HepG2 (cell line): ENCODE measurements around the gene DNAJC5. TPM values are rescaled to one million over a fixed set of nuclear protein-coding genes. Genes with fewer than 3 reads are reported as not detected.
A peak's percentile ranks its signal among the peaks of the same experiment; 100 is the strongest.

Experiments
- ATF5 ChIP-seq: sonication (generic); formaldehyde crosslinking; IDR thresholded peaks from 2 replicates; pipeline ENCODE4 v1.4.0; 2020; ENCODE audit warnings: mild to moderate bottlenecking, low read depth, missing genetic modification reagents
- CREB3 ChIP-seq: sonication (generic); formaldehyde crosslinking; IDR thresholded peaks from 2 replicates; pipeline ENCODE4 v1.5.0; 2020; ENCODE audit warnings: missing genetic modification reagents
- EP300 ChIP-seq, 3 experiments: sonication (generic) in 1 of 3; formaldehyde crosslinking in 1 of 3; IDR thresholded peaks; 2 replicates each; pipeline versions ENCODE4 v1.5.1 to v1.6.1; 2011 to 2020; ENCODE audit warnings: low read depth in 2 of 3, low read length in 2 of 3, borderline replicate concordance in 1 of 3, improper control_type of control experiment in 1 of 3, mild to moderate bottlenecking in 1 of 3, missing genetic modification reagents in 1 of 3, moderate library complexity in 1 of 3
- KAT8 ChIP-seq: IDR thresholded peaks from 2 replicates; pipeline ENCODE4 v1.6.1; 2016; ENCODE audit warnings: missing genetic modification reagents, missing compliant biosample characterization
- POLR2G ChIP-seq: fragments of 200-400 bp; formaldehyde crosslinking; IDR thresholded peaks from 2 replicates; pipeline ENCODE4 v1.6.1; 2018; ENCODE audit warnings: mild to moderate bottlenecking, low read depth, low read length, moderate library complexity
- TCF12 ChIP-seq, 2 experiments: fragments of 450-650 bp in 1 of 2; sonication (generic) in 1 of 2; formaldehyde crosslinking in 1 of 2; IDR thresholded peaks; 2 replicates each; pipeline versions ENCODE4 v1.6.1 to v1.8.0; 2017 to 2022; ENCODE audit warnings: antibody characterized with exemption in 1 of 2, mild to moderate bottlenecking in 1 of 2, missing genetic modification reagents in 1 of 2, moderate library complexity in 1 of 2
- ZBTB21 ChIP-seq: sonication (generic); formaldehyde crosslinking; IDR thresholded peaks from 2 replicates; pipeline ENCODE4 v1.4.0; 2020; ENCODE audit warnings: missing genetic modification reagents
- ZFYVE20 ChIP-seq: sonication (generic); formaldehyde crosslinking; IDR thresholded peaks from 2 replicates; pipeline ENCODE4 v1.8.0; 2023; ENCODE audit warnings: low read depth, mild to moderate bottlenecking, moderate library complexity, missing genetic modification reagents, borderline replicate concordance
- ZNF224 ChIP-seq: sonication (generic); formaldehyde crosslinking; IDR thresholded peaks from 2 replicates; pipeline ENCODE4 v1.5.0; 2020; ENCODE audit warnings: mild to moderate bottlenecking, missing genetic modification reagents
- ZNF256 ChIP-seq: sonication (generic); formaldehyde crosslinking; conservative IDR thresholded peaks from 2 replicates; pipeline ENCODE4 v1.4.0; 2020; ENCODE audit warnings: missing genetic modification reagents
- ZNF280B ChIP-seq: sonication (generic); formaldehyde crosslinking; IDR thresholded peaks from 2 replicates; pipeline ENCODE4 v1.5.0; 2020; ENCODE audit warnings: missing genetic modification reagents, mild to moderate bottlenecking, borderline replicate concordance
- ZNF367 ChIP-seq: sonication (generic); formaldehyde crosslinking; IDR thresholded peaks from 2 replicates; pipeline ENCODE4 v1.4.0; 2020; ENCODE audit warnings: missing genetic modification reagents, borderline replicate concordance
- ZNF792 ChIP-seq: IDR thresholded peaks from 2 replicates; pipeline ENCODE4 v1.6.1; 2016
- ZSCAN20 ChIP-seq: sonication (generic); formaldehyde crosslinking; IDR thresholded peaks from 2 replicates; pipeline ENCODE4 v1.4.0; 2020; ENCODE audit warnings: missing genetic modification reagents, mild to moderate bottlenecking, borderline replicate concordance
- polyA plus RNA-seq, 8 experiments: library from polyadenylated mRNA; depleted of rRNA in 3 of 8; stranded (reverse) in 7 of 8; unstranded in 1 of 8; fragments of >200 nt; fragmentation: Illumina TruSeq in 4 of 8; extraction: Trizol in 4 of 8; gene quantifications; 2 replicates each; pipeline versions ENCODE4 v1.2.1 to v1.2.3, GENCODE V29; 2011 to 2016; ENCODE audit warnings: low read depth in 4 of 8, missing spikeins in 1 of 8, mixed read lengths in 1 of 8; ENCODE audit not compliant: insufficient read depth in 1 of 8
- total RNA-seq, 5 experiments: library from RNA; depleted of rRNA; stranded (reverse); fragments of >200 nt; fragmentation: Illumina TruSeq; extraction: Trizol; gene quantifications; 2 replicates each; pipeline ENCODE4 v1.2.3, GENCODE V29; 2016; ENCODE audit warnings: low read depth in 1 of 5
- TF ChIP-seq, protein P1 (sequence below): sonication (generic); formaldehyde crosslinking; IDR thresholded peaks from 2 replicates; pipeline ENCODE4 v1.4.0; 2020; ENCODE audit warnings: mild to moderate bottlenecking, missing genetic modification reagents
- TF ChIP-seq, protein P2 (sequence below): sonication (generic); formaldehyde crosslinking; IDR thresholded peaks from 2 replicates; pipeline ENCODE4 v1.5.0; 2020; ENCODE audit warnings: missing genetic modification reagents

Gene DNAJC5
- total and polyA plus RNA-seq, 2 of the 13 experiments (the other 11 are each of a cell fraction or from before 2014, with no cell fraction given): 42.8 to 64.5 TPM

GRCh38 chr20:63980317-63980805, 85.4 kb downstream of the DNAJC5 start (continued):
- TF ChIP-seq, protein P1, sequence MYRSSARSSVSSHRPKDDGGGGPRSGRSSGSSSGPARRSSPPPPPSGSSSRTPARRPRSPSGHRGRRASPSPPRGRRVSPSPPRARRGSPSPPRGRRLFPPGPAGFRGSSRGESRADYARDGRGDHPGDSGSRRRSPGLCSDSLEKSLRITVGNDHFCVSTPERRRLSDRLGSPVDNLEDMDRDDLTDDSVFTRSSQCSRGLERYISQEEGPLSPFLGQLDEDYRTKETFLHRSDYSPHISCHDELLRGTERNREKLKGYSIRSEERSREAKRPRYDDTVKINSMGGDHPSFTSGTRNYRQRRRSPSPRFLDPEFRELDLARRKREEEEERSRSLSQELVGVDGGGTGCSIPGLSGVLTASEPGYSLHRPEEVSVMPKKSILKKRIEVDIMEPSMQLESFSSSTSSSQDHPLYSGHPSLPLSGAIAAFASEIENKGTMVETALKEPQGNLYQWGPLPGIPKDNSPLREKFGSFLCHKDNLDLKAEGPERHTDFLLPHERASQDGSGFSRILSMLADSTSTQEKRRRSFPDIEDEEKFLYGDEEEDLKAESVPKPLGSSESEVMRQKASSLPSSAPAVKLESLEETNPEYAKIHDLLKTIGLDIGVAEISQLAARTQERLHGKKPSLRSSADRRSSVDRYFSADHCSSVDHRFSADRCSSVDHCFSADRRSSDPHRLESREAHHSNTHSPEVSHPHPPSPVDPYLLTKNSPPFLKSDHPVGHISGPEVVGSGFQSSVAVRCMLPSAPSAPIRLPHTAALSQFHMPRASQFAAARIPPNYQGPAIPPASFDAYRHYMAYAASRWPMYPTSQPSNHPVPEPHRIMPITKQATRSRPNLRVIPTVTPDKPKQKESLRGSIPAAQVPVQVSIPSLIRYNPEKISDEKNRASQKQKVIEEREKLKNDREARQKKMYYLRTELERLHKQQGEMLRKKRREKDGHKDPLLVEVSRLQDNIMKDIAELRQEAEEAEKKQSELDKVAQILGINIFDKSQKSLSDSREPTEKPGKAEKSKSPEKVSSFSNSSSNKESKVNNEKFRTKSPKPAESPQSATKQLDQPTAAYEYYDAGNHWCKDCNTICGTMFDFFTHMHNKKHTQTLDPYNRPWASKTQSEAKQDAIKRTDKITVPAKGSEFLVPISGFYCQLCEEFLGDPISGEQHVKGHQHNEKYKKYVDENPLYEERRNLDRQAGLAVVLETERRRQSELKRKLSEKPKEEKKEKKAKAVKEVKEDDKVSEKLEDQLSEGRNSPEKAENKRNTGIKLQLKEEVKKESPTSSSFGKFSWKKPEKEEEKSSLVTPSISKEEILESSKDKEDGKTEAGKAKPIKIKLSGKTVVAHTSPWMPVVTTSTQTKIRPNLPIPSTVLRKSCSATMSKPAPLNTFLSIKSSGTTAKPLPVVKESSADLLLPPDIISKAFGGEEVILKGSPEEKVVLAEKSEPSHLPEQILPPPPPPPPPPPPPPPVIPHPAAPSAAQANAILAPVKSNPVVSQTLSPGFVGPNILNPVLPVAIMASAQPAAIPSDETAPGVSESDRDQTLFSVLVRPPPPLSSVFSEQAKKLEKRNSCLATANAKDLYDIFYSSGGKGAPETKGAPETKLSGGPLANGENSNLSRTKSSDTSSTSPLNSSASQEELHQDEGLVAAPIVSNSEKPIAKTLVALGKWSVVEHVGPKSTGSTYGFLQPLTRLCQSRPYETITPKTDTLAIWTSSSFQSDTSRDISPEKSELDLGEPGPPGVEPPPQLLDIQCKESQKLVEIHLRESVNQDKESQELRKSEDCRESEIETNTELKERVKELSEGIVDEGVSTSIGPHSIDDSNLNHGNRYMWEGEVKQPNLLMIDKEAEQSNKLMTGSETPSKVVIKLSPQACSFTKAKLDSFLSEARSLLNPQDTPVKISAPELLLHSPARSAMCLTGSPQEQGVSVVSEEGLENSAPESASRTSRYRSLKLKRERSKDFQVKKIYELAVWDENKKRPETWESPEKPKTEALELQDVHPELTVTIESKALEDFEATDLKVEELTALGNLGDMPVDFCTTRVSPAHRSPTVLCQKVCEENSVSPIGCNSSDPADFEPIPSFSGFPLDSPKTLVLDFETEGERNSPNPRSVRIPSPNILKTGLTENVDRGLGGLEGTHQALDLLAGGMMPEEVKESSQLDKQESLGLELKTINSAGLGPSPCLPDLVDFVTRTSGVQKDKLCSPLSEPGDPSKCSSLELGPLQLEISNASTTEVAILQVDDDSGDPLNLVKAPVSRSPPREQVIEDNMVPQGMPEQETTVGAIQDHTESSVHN (CRISPR knock-in tag): 0 out of 2 replicates have a peak, but pooled peaks have one; percentile 67
- 0 out of 2 replicates have a peak, but pooled peaks have one; percentile 61 for TF ChIP-seq ZBTB21 (CRISPR knock-in tag)
- no peak for TF ChIP-seq ZNF224 (CRISPR knock-in tag)
- TF ChIP-seq EP300 (IDR thresholded peaks at IDR 0.05; ENCODE audit: low read depth in 2 of 2, low read length in 2 of 2): no peak
- no peak for TF ChIP-seq EP300 (CRISPR knock-in tag; IDR thresholded peaks at IDR 0.05; ENCODE audit: borderline replicate concordance)
- TF ChIP-seq TCF12 (IDR thresholded peaks at IDR 0.05): no peak
- no peak for TF ChIP-seq TCF12 (CRISPR knock-in tag; IDR thresholded peaks at IDR 0.05)
- peak; percentile 75; the same call in 1 of the 2 replicates for TF ChIP-seq CREB3 (CRISPR knock-in tag)
- TF ChIP-seq KAT8 (CRISPR knock-in tag): no peak
- no peak for TF ChIP-seq ZSCAN20 (CRISPR knock-in tag)
- TF ChIP-seq ZNF367 (CRISPR knock-in tag): no peak
- TF ChIP-seq, protein P2, sequence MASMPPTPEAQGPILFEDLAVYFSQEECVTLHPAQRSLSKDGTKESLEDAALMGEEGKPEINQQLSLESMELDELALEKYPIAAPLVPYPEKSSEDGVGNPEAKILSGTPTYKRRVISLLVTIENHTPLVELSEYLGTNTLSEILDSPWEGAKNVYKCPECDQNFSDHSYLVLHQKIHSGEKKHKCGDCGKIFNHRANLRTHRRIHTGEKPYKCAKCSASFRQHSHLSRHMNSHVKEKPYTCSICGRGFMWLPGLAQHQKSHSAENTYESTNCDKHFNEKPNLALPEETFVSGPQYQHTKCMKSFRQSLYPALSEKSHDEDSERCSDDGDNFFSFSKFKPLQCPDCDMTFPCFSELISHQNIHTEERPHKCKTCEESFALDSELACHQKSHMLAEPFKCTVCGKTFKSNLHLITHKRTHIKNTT (CRISPR knock-in tag): no peak
- no peak for TF ChIP-seq POLR2G
- TF ChIP-seq ZFYVE20 (CRISPR knock-in tag): peak; percentile 80; the same call in 1 of the 2 replicates
- 0 out of 2 replicates have a peak, but pooled peaks have one; percentile 12 for TF ChIP-seq ZNF256 (CRISPR knock-in tag)
- TF ChIP-seq ZNF280B (CRISPR knock-in tag): no peak
- no peak; the same call in 1 of the 2 replicates for TF ChIP-seq ATF5
- TF ChIP-seq ZNF792 (CRISPR knock-in tag): no peak
